Kidney tubule cell (primary cell): ENCODE data around the gene ATG7.
"Not testable (repeated sequence)": the region's sequence is repeated elsewhere in the genome, so short reads cannot be mapped to it uniquely, and the experiment has no call there.

ENCODE experiments used
- DNase-seq: peaks from one replicate; pipeline ENCODE4 v3.0.0-alpha.2; 2018; ENCODE audit warnings: low spot score

ATG7 gene

DNA sequence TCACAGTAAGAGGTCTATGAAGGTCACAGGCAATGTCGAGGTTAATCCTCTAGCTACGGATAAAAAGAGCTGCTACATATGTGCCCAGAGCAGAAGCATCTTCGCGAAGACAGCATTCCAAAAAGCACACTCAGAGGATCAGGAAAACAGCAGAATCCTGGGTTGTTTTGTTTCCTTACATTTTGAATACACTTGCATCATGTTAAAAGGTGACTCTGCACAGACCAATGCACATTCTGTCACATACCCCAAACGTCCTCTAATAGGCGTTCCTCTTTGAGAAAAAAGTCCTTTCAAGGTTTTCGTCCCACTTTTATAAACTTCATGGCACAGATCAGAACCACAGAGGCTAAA lies 318.8 kb downstream of the ATG7 start:
- DNase-seq: peak; percentile 36

DNA sequence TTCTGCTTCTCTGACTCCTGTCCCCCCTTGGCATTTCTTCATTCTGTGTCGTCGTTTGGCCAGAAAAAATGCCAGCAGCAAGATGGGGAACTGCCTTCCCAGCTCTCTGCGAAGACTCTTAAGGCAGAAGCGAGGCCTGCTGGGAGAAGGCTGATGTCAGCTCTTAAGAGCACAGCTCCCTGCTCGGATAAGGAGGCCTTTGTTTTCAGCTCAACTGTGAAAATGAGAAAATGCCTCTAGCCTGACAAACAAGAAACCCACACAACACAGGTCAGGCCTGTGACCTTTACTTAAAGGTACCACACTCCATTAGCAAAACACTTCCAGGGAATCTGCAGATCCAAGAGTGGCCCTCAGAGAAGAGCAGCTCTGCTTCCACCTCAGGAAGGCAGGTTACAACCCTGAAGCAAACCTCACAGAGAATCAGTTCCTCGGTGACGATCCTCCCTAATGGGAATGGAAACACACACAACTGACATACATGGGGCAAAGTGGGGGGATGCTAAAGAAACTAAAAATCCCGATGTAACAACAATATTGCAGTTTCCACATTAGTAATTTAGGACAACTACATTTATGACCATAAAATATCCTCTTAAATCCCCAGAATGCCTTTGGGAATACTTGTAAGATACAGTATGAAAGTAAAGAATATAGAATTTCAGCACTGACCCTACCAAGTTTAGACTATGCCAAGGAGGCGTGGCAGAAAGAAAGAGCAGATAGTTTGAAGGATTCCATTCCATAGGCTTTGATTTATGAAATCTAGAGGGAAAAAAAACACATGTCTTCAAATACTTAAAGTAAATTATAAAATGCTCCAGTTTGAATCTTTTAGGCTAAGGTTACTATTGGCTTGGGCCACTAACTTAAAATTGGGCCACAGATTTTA lies 319.4 kb downstream of the ATG7 start:
- peak; percentile 92 for DNase-seq

- DNase-seq: no peak
Observed at GRCh38 chr3:11592445-11593298, 320.5 kb downstream of the ATG7 start.

- no peak for DNase-seq
Observed at GRCh38 chr3:11593318-11594034, 321.3 kb downstream of the ATG7 start.

DNA sequence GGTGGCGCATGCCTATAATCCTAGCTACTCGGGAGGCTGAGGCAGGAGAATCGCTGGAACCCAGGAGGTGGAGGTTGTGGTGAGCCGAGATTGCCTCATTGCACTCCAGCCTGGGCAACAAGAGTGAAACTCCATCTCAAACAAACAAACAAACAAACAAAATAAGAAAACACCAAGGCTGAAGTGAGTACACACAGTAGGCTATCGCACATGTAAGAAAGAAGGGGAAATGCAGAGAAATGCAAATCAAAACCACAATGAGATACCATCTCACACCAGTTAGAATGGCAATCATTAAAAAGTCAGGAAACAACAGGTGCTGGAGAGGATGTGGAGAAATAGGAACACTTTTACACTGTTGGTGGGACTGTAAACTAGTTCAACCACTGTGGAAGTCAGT lies 322.8 kb downstream of the ATG7 start:
- DNase-seq: not testable (repeated sequence)

- DNase-seq: no peak
Observed at GRCh38 chr3:11596387-11596786, 324.2 kb downstream of the ATG7 start.

DNA sequence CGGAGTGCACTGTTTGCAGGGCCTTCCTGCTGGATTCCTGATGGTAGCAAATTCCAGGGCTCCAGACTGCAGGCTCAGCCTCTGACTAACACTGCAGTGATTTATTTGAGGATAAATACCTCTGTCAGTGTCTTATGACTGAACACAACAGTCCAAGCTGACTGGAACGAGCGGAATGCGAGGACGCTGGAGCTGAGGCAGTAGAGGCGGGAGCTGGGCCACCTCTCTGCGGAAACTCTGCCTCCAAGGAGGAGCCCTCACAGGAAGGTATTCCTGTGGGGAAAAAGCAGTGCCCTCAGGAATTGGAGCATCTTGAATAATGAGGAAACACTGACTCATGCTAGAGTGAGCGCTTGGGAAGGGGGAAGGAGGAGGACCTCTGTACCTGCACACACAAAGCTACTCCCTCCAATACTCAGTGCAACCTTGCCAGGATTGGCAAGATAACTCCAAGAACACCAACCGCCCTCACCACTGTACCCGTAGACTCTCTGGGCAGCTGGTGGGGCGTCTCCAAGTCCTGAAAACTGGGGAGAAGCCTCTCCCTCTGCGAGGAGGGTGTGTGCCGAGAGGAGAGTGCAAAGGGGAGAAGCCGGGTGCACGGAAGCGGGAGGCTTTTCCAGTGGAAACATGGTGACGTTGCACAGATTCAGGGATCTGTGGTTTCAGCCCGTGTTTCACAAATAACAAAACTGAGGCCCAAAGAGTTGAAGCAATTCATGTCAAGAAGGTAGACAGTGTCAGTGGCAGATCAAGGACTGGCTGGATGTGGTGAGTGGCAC lies 328.5 kb downstream of the ATG7 start:
- peak; percentile 100 for DNase-seq

DNA sequence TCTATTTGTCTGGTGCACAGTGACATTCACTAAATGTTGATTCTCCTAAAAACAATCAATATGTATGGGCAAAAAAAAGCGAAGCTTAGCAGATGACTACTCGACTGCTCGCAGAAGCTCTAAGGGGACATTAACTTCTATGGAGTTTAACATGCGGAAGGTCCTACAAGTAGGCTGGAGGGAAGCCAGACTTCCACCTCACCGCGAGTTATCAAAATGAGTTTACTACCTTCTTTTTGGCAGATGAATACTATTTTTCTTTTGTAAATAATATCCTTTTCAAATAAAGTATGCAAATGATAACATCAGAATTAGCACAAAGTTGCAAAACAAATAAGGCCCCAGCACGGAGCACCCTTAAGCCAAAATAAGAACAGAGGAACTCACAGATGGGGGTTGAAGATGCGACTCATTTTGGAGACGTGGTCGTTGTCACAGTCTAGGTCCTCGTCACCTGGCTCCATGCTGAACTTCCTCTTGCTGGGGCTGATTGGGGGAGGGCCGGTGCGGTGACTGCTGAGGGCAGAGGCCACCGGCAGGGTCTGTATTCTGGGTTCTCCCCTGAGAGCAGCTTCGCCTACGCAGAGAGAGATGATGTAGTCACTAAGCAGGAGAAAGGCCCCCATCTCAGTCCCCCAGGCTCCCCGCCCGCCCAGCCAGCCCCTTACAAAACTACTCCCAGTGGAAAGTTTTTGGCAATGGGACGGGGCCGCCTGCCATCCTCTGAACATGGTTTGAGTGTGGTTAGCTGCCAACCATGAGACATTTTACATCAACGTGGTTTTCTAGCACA lies 329.4 kb downstream of the ATG7 start:
- no peak for DNase-seq

- no peak for DNase-seq
Observed at GRCh38 chr3:11602239-11602840, 330.1 kb downstream of the ATG7 start.

- no peak for DNase-seq
Observed at GRCh38 chr3:11602886-11603527, 330.8 kb downstream of the ATG7 start.

GRCh38 chr3:11603628-11604027 lies 331.4 kb downstream of the ATG7 start:
- no peak for DNase-seq

GRCh38 chr3:11604139-11604892 lies 332.1 kb downstream of the ATG7 start:
- DNase-seq: no peak

DNA sequence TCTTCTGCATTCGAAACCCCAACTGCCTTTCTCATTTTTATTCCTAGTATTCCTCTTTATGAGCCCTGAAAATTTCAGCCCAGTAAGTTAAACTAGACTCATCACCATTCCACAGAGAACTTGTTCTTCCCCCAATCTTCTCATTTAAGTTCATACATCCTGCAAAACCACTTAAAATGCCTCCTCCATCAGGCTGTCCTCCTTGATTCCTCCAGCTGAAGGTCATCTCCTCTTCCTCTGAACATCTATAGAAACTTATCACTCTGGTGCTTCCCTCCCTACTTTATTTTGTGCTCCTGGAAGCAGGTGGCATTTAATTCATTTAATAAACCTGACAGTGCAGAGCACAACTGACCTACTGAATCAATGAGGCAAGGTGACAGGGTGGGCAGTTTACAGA lies 333.2 kb downstream of the ATG7 start:
- DNase-seq: no peak

DNA sequence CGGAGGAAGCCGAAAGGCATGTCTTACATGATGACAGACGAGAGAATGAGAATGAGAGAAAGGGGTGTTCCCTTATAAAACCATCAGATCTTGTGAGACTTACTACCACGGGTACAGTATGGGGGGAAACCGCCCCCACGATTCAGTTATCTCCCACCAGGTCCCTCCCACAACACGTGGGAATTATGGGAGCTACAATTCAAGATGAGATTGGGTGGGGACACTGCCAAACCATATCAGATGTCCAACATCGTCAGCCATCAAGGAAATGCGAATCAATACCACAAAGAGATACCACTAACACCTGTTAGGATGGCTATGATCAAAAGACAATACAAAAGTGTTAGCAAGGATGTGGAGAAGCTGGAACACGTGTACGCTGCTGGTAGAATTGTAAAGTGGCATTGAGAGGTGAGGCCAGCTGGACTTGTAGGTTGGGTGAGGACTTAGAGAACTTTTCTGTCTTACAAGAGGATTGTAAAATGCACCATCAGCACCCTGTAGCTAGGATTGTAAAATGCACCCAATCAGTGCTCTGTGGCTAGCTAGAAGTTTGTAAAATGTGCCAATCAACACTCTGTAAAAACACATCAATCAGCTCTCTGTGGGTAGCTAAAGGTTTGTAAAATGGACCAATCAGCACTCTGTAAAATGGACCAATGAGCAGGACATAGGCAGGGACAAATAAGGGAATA lies 334.0 kb downstream of the ATG7 start:
- DNase-seq: no peak

DNA sequence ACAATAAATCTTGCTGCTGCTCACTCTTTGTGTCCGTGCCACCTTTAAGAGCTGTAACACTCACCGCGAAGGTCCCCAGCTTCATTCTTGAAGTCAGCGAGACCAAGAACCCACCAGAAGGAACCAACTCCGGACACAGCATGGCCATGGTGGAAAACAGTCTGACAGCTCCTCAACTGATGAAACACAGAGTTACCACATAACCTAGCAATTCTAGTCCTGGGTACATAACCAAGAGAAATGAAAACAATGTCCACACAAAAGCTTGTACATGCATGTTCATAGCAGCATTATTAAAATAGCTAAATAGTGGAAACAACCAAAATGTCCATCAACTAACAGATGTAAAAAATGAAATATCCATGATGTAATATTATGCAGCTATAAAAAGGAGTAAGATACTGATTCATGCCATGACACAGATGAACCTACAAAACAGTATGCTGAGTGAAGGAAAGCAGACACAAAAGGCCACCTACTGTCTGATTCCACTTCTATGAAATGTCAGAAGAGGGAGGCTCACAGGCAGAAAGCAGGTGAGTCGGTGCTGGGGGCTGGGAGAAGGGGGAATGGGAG lies 334.8 kb downstream of the ATG7 start:
- DNase-seq: no peak
